SK-N-SH treated with all-trans-retinoic acid at 6 μM for 48 hours (cell line): ENCODE data around the gene PLEKHF1.

Source experiments
- ATAC-seq: fragments of 200-7000 bp; cut with Tn5 transposase; 3 replicates; pipeline ENCODE4 v1.9.1; 2020; ENCODE audit warnings: mild to moderate bottlenecking, moderate library complexity
- ARNTL ChIP-seq: fragments of 450-650 bp; formaldehyde crosslinking; IDR thresholded peaks from 2 replicates; pipeline ENCODE4 v1.5.0; 2020; ENCODE audit warnings: low read depth, mild to moderate bottlenecking, moderate library complexity, borderline replicate concordance
- BACH2 ChIP-seq: fragments of 250-450 bp; sonication (Bioruptor Pico); IDR thresholded peaks from 2 replicates; pipeline ENCODE4 v1.9.0; 2021; ENCODE audit warnings: mild to moderate bottlenecking, borderline replicate concordance
- CSDC2 ChIP-seq: fragments of 250-450 bp; sonication (Bioruptor Pico); IDR thresholded peaks from 2 replicates; pipeline ENCODE4 v1.5.0; 2020; ENCODE audit warnings: mild to moderate bottlenecking, moderate library complexity
- ESRRG ChIP-seq: fragments of 250-450 bp; sonication (Bioruptor Pico); IDR thresholded peaks from 2 replicates; pipeline ENCODE4 v1.6.1; 2021; ENCODE audit warnings: mild to moderate bottlenecking
- GLIS3 ChIP-seq: fragments of 250-450 bp; sonication (Bioruptor Pico); IDR thresholded peaks from 2 replicates; pipeline ENCODE4 v1.5.0; 2020; ENCODE audit warnings: mild to moderate bottlenecking, moderate library complexity
- ISL1 ChIP-seq: fragments of 250-450 bp; sonication (Bioruptor Pico); IDR thresholded peaks from 2 replicates; pipeline ENCODE4 v2.1.2; 2022; ENCODE audit warnings: mild to moderate bottlenecking, moderate library complexity
- OSR1 ChIP-seq: fragments of 250-450 bp; sonication (Bioruptor Pico); IDR thresholded peaks from 2 replicates; pipeline ENCODE4 v1.8.0; 2022; ENCODE audit warnings: moderate library complexity, mild to moderate bottlenecking, inconsistent platforms
- PPARA ChIP-seq: fragments of 250-450 bp; sonication (Bioruptor Pico); IDR thresholded peaks from 2 replicates; pipeline ENCODE4 v1.5.0; 2020; ENCODE audit warnings: mild to moderate bottlenecking, borderline replicate concordance
- SNAI2 ChIP-seq: fragments of 250-450 bp; sonication (Bioruptor Pico); IDR thresholded peaks from 2 replicates; pipeline ENCODE4 v1.5.0; 2020; ENCODE audit warnings: mild to moderate bottlenecking, moderate library complexity
- TCF4 ChIP-seq: fragments of 250-450 bp; sonication (Bioruptor Pico); IDR thresholded peaks from 2 replicates; pipeline ENCODE4 v1.8.0; 2021; ENCODE audit warnings: mild to moderate bottlenecking, moderate library complexity, borderline replicate concordance
- TOX ChIP-seq: fragments of 250-450 bp; sonication (Bioruptor Pico); IDR thresholded peaks from 2 replicates; pipeline ENCODE4 v1.8.0; 2021; ENCODE audit warnings: mild to moderate bottlenecking, moderate library complexity, borderline replicate concordance
- ZC3H10 ChIP-seq: fragments of 250-450 bp; sonication (Bioruptor Pico); IDR thresholded peaks from 2 replicates; pipeline ENCODE4 v1.5.1; 2021; ENCODE audit warnings: mild to moderate bottlenecking, moderate library complexity
- ZFP3 ChIP-seq: fragments of 250-450 bp; sonication (Bioruptor Pico); IDR thresholded peaks from 2 replicates; pipeline ENCODE4 v1.5.0; 2020; ENCODE audit warnings: mild to moderate bottlenecking, moderate library complexity
- ZFP30 ChIP-seq: fragments of 450-650 bp; formaldehyde crosslinking; IDR thresholded peaks from 2 replicates; pipeline ENCODE4 v1.5.0; 2022; ENCODE audit warnings: mild to moderate bottlenecking, moderate library complexity
- ZNF565 ChIP-seq: fragments of 450-650 bp; formaldehyde crosslinking; conservative IDR thresholded peaks from 2 replicates; pipeline ENCODE4 v1.5.0; 2020; ENCODE audit warnings: low read depth, mild to moderate bottlenecking, moderate library complexity
- ZNF70 ChIP-seq: fragments of 450-650 bp; formaldehyde crosslinking; IDR thresholded peaks from 2 replicates; pipeline ENCODE4 v1.5.0; 2020; ENCODE audit warnings: mild to moderate bottlenecking, moderate library complexity
- ZNF8 ChIP-seq: fragments of 450-650 bp; formaldehyde crosslinking; IDR thresholded peaks from 2 replicates; pipeline ENCODE4 v1.5.0; 2020; ENCODE audit warnings: mild to moderate bottlenecking, moderate library complexity
- TF ChIP-seq, protein P1 (sequence below): fragments of 250-450 bp; sonication (Bioruptor Pico); IDR thresholded peaks from 2 replicates; pipeline ENCODE4 v1.5.1; 2020; ENCODE audit warnings: low read depth, mild to moderate bottlenecking, moderate library complexity
- TF ChIP-seq, protein P2 (sequence below): fragments of 250-450 bp; sonication (Bioruptor Pico); IDR thresholded peaks from 2 replicates; pipeline ENCODE4 v1.8.0; 2020; ENCODE audit warnings: mild to moderate bottlenecking, moderate library complexity, borderline replicate concordance
- TF ChIP-seq, protein P3 (sequence below): fragments of 250-450 bp; sonication (Bioruptor Pico); IDR thresholded peaks from 2 replicates; pipeline ENCODE4 v1.8.0; 2021; ENCODE audit warnings: low read depth, mild to moderate bottlenecking, moderate library complexity, borderline replicate concordance
- TF ChIP-seq, protein P4 (sequence below): fragments of 250-450 bp; sonication (Bioruptor Pico); IDR thresholded peaks from 2 replicates; pipeline ENCODE4 v1.5.0; 2020; ENCODE audit warnings: mild to moderate bottlenecking, moderate library complexity
- TF ChIP-seq, protein P5 (sequence below): fragments of 250-450 bp; sonication (Bioruptor Pico); IDR thresholded peaks from 2 replicates; pipeline ENCODE4 v1.5.1; 2021; ENCODE audit warnings: mild to moderate bottlenecking, moderate library complexity

Gene PLEKHF1

DNA sequence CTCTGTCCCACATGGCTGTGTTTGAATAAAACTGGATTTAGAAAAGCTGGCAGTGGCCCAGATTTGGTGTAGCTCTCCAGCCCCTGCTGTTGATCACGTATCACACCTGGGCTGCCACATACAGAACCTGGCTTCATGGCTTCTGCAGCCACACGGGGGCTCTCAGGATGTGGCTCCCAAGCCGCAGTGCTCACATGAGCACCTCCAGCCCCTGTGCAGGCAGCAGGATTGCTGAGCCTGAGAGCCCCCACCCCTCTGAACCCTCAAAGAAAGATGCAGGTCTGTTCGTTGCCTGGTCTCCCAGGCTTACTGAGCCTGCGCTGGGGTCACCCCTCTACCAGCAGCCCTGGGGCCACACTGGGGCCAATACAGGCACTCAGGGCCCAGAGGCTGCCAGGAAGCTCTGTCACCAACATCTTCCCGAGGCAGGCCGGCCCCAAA is 2.7 kb downstream of the PLEKHF1 start:
- TF ChIP-seq ZNF70 (CRISPR knock-in tag) (no peak), ESRRG (CRISPR knock-in tag) (no peak), ZC3H10 (CRISPR knock-in tag) (no peak), ZNF565 (CRISPR knock-in tag) (no peak), ISL1 (CRISPR knock-in tag) (no peak), ZNF8 (no peak), OSR1 (CRISPR knock-in tag) (no peak), CSDC2 (CRISPR knock-in tag) (no peak), BACH2 (CRISPR knock-in tag) (no peak), SNAI2 (no peak), TOX (CRISPR knock-in tag) (no peak), TCF4 (CRISPR knock-in tag) (no peak), PPARA (CRISPR knock-in tag) (no peak), ZFP30 (CRISPR knock-in tag) (no peak)
- TF ChIP-seq, protein P1, sequence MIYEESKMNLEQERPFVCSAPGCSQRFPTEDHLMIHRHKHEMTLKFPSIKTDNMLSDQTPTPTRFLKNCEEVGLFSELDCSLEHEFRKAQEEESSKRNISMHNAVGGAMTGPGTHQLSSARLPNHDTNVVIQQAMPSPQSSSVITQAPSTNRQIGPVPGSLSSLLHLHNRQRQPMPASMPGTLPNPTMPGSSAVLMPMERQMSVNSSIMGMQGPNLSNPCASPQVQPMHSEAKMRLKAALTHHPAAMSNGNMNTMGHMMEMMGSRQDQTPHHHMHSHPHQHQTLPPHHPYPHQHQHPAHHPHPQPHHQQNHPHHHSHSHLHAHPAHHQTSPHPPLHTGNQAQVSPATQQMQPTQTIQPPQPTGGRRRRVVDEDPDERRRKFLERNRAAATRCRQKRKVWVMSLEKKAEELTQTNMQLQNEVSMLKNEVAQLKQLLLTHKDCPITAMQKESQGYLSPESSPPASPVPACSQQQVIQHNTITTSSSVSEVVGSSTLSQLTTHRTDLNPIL, result no peak
- TF ChIP-seq, protein P2, sequence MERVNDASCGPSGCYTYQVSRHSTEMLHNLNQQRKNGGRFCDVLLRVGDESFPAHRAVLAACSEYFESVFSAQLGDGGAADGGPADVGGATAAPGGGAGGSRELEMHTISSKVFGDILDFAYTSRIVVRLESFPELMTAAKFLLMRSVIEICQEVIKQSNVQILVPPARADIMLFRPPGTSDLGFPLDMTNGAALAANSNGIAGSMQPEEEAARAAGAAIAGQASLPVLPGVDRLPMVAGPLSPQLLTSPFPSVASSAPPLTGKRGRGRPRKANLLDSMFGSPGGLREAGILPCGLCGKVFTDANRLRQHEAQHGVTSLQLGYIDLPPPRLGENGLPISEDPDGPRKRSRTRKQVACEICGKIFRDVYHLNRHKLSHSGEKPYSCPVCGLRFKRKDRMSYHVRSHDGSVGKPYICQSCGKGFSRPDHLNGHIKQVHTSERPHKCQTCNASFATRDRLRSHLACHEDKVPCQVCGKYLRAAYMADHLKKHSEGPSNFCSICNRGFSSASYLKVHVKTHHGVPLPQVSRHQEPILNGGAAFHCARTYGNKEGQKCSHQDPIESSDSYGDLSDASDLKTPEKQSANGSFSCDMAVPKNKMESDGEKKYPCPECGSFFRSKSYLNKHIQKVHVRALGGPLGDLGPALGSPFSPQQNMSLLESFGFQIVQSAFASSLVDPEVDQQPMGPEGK (CRISPR knock-in tag), result no peak
- TF ChIP-seq, protein P3, sequence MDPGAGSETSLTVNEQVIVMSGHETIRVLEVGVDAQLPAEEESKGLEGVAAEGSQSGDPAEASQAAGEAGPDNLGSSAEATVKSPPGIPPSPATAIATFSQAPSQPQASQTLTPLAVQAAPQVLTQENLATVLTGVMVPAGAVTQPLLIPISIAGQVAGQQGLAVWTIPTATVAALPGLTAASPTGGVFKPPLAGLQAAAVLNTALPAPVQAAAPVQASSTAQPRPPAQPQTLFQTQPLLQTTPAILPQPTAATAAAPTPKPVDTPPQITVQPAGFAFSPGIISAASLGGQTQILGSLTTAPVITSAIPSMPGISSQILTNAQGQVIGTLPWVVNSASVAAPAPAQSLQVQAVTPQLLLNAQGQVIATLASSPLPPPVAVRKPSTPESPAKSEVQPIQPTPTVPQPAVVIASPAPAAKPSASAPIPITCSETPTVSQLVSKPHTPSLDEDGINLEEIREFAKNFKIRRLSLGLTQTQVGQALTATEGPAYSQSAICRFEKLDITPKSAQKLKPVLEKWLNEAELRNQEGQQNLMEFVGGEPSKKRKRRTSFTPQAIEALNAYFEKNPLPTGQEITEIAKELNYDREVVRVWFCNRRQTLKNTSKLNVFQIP (CRISPR knock-in tag), result no peak
- ATAC-seq, result no peak

DNA sequence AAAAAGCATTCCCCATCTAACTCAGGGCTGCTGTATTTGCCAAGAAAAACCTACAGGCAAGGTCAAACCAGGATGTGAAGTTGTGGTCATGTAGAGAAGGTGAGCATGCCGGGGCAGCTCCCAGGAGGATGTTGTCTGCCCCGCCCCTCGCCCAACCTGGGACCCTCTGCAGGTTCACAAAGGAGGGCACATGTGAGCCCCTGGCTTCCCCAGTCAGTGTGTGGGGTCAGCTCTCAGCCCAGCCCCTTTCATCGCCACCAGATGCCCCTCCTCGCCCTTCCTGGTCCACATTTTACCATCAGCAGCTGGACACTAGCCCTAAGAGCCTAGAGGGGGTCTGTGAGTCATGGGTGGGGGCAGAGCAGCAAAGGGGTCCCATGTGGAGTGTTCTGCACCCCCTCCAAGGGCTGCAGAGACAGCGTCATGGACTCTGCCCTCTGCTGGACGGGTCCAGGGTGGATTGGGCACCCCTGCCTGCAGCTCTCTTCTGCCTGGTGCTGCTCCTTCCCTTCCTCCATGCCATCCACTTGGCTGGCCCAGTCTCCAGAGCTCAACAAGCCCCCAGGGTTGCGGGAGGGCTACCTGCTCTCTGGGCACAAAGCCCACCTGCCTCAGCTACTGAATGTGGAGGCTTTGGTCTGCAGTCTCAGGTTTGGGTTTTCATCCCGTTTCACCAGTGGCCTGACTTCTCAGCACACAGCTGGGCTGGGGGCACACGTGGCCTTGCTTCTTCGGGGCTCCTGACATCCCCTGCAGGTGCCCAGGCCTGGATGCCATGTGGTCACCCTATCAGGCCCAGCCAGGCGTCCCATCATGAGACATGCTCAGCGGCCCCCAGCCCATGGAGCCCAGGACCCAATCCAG is 3.7 kb downstream of the PLEKHF1 start:
- no peak for ATAC-seq
- TF ChIP-seq ZNF70 (CRISPR knock-in tag), result no peak
- TF ChIP-seq ZNF565 (CRISPR knock-in tag), result no peak
- TF ChIP-seq ZC3H10 (CRISPR knock-in tag), result no peak
- no peak for TF ChIP-seq BACH2 (CRISPR knock-in tag)
- no peak for TF ChIP-seq PPARA (CRISPR knock-in tag)
- TF ChIP-seq, protein P4, sequence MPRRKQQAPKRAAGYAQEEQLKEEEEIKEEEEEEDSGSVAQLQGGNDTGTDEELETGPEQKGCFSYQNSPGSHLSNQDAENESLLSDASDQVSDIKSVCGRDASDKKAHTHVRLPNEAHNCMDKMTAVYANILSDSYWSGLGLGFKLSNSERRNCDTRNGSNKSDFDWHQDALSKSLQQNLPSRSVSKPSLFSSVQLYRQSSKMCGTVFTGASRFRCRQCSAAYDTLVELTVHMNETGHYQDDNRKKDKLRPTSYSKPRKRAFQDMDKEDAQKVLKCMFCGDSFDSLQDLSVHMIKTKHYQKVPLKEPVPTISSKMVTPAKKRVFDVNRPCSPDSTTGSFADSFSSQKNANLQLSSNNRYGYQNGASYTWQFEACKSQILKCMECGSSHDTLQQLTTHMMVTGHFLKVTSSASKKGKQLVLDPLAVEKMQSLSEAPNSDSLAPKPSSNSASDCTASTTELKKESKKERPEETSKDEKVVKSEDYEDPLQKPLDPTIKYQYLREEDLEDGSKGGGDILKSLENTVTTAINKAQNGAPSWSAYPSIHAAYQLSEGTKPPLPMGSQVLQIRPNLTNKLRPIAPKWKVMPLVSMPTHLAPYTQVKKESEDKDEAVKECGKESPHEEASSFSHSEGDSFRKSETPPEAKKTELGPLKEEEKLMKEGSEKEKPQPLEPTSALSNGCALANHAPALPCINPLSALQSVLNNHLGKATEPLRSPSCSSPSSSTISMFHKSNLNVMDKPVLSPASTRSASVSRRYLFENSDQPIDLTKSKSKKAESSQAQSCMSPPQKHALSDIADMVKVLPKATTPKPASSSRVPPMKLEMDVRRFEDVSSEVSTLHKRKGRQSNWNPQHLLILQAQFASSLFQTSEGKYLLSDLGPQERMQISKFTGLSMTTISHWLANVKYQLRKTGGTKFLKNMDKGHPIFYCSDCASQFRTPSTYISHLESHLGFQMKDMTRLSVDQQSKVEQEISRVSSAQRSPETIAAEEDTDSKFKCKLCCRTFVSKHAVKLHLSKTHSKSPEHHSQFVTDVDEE (CRISPR knock-in tag), result no peak
- no peak for TF ChIP-seq ZFP30 (CRISPR knock-in tag)
- TF ChIP-seq SNAI2, result no peak
- TF ChIP-seq, protein P3 (CRISPR knock-in tag), result no peak
- no peak for TF ChIP-seq TCF4 (CRISPR knock-in tag)
- no peak for TF ChIP-seq ESRRG (CRISPR knock-in tag)
- TF ChIP-seq, protein P2 (CRISPR knock-in tag), result no peak
- TF ChIP-seq ISL1 (CRISPR knock-in tag), result no peak
- TF ChIP-seq ARNTL, result no peak
- TF ChIP-seq, protein P1, result no peak
- TF ChIP-seq, protein P5, sequence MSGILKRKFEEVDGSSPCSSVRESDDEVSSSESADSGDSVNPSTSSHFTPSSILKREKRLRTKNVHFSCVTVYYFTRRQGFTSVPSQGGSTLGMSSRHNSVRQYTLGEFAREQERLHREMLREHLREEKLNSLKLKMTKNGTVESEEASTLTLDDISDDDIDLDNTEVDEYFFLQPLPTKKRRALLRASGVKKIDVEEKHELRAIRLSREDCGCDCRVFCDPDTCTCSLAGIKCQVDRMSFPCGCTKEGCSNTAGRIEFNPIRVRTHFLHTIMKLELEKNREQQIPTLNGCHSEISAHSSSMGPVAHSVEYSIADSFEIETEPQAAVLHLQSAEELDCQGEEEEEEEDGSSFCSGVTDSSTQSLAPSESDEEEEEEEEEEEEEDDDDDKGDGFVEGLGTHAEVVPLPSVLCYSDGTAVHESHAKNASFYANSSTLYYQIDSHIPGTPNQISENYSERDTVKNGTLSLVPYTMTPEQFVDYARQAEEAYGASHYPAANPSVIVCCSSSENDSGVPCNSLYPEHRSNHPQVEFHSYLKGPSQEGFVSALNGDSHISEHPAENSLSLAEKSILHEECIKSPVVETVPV (CRISPR knock-in tag), result no peak
- TF ChIP-seq CSDC2 (CRISPR knock-in tag), result no peak
- no peak for TF ChIP-seq TOX (CRISPR knock-in tag)
- no peak for TF ChIP-seq GLIS3
- no peak for TF ChIP-seq ZFP3 (CRISPR knock-in tag)
